ENCODE data around the gene TOP1. TPM values are rescaled to one million over a fixed set of nuclear protein-coding genes. Genes with fewer than 3 reads are reported as not detected.

Gene TOP1
- total and polyA plus RNA-seq, 2 of the 4 experiments (the other 2 are of a cell fraction) = 14.0 to 21.5 TPM

DNA sequence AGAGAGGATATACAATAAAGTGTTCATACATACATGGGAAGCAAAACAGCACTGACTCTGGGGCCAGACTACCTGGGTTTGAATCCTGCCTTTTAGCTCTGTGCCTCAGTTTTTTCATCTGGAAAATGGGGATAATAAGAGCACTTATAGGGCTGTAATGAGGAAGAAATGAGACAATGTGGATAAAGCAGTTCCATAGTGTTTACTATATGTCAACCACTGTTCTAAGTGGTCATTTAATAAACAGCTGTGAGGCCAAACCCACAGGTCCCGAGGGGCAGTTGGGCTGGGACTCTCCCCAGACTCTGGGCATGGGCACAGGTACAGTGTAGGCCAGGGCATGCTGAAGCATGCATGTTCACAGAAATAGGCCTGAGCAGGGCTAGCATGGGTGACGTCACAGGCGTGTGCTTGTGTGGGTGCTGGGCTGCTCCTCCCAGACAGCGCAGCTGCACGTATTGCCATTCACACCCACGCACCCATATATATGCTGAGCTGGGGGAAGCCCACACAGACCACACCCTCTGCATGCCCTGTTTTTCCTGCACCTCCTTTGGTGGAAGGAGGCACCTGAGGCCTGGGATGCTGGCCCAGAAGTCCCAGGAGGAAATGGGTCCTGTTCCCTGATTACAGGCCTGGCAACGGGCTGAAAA, 105.2 kb downstream of the TOP1 start:
- Histone ChIP-seq H4K8ac (ENCODE audit: low read depth in 2 of 2, low read length in 2 of 2) (no peak overlapping the region), H3K4ac (ENCODE audit: low read depth, low read length) (no peak overlapping the region), H2BK20ac (ENCODE audit: low read depth, low read length) (no peak overlapping the region), H3K27ac (ENCODE audit: insufficient read depth, low read length) (no peak overlapping the region), H3K14ac (replicated peaks; ENCODE audit: low read depth, low read length) (no peak overlapping the region), H4K5ac (ENCODE audit: low read depth, low read length) (no peak overlapping the region), H2BK120ac (ENCODE audit: low read depth, low read length) (no peak overlapping the region), H2BK5ac (ENCODE audit: low read depth, low read length, poor library complexity, severe bottlenecking) (no peak overlapping the region), H3K56ac (ENCODE audit: extremely low read depth, insufficient read depth, low read length) (no peak overlapping the region), H3K9me1 (ENCODE audit: insufficient read depth, low read length) (peaks cover 6% of the 10 kb centered on the region; the same call in 1 of the 2 replicates), H3K4me1 (ENCODE audit: control insufficient read depth, insufficient read depth, low read length) (peaks cover 4% of the 10 kb centered on the region), H2AK9ac (replicated peaks; ENCODE audit: low read depth, low read length, poor library complexity) (no peak overlapping the region), H2AFZ (replicated peaks; ENCODE audit: low read length, poor library complexity) (no peak overlapping the region), H3K9ac (ENCODE audit: low read depth, low read length) (no peak overlapping the region), H3K18ac (ENCODE audit: low read depth, low read length) (no peak overlapping the region), H3K36me3 (ENCODE audit: control insufficient read depth, insufficient read depth, low read length) (no peaks in the 10 kb centered on the region; the same call in 1 of the 2 replicates), H3K23ac (ENCODE audit: low read depth, low read length) (no peak overlapping the region), H4K91ac (ENCODE audit: insufficient read depth, low read depth, low read length) (no peak overlapping the region), H3K27me3 (ENCODE audit: control insufficient read depth, insufficient read depth, low read length) (no peaks in the 10 kb centered on the region), H4K20me1 (ENCODE audit: insufficient read depth, low read length) (peaks cover 5% of the 10 kb centered on the region), H3K9me3 (ENCODE audit: control insufficient read depth, insufficient read depth, low read length) (no peaks in the 10 kb centered on the region), H3K4me3 (ENCODE audit: insufficient read depth, low read depth, low read length) (no peak overlapping the region), H3K79me1 (ENCODE audit: low read depth in 1 of 2, low read length in 2 of 2) (peaks cover 3 to 11% of the 10 kb centered on the region in 2 experiments; a peak in 2 of 4 replicates), H3K4me2 (ENCODE audit: low read depth, low read length) (no peak overlapping the region), H2BK15ac (ENCODE audit: low read depth, low read length) (no peak overlapping the region), H2AK5ac (ENCODE audit: low read depth, low read length) (no peak overlapping the region)
- no peak for ATAC-seq (ENCODE audit: low read depth)
- BruUV-seq (replicated peaks) = no TSS peak
- ChIA-PET POLR2A (ENCODE audit: unreplicated experiment) (no interaction called here), CTCF (interaction anchor here (1.3 to 2.0 kb wide), 3 partner anchors 10 to 206 kb away, joined by 3 to 9 read pairs (median 3); partner anchors contain the start of gene LPIN3)
- in situ Hi-C loops (cut with MboI; ENCODE audit: low sequenced_read_pairs) (no loop called here), intact Hi-C loops (cut with micrococcal nuclease) (no loop called here), dilution Hi-C loops (cut with HindIII; ENCODE audit: low sequenced_read_pairs, unreplicated experiment) (no loop called here)
- 80% methylated on average over 1 of the region's 7 CpGs; no CpG with 5 or more reads in 1 of the 2 experiments for WGBS, 2 experiments (ENCODE audit: extremely low coverage in 2 of 2, insufficient read length in 1 of 2)
- DNase-seq = peak; percentile 18
- no peak for TF ChIP-seq SMC3 (IDR thresholded peaks at IDR 0.05; ENCODE audit: low read depth, low read length)
- TF ChIP-seq, protein P1, sequence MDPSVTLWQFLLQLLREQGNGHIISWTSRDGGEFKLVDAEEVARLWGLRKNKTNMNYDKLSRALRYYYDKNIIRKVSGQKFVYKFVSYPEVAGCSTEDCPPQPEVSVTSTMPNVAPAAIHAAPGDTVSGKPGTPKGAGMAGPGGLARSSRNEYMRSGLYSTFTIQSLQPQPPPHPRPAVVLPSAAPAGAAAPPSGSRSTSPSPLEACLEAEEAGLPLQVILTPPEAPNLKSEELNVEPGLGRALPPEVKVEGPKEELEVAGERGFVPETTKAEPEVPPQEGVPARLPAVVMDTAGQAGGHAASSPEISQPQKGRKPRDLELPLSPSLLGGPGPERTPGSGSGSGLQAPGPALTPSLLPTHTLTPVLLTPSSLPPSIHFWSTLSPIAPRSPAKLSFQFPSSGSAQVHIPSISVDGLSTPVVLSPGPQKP (IDR thresholded peaks at IDR 0.05; ENCODE audit: borderline replicate concordance, low read depth, low read length) = no peak
- no peak for TF ChIP-seq POLR2A (IDR thresholded peaks at IDR 0.05; ENCODE audit: low read depth, low read length)
- TF ChIP-seq MAZ (IDR thresholded peaks at IDR 0.05; ENCODE audit: borderline replicate concordance, low read depth, low read length) = no peak
- no peak for TF ChIP-seq FOS (IDR thresholded peaks at IDR 0.05; ENCODE audit: low read depth, low read length)
- TF ChIP-seq MXI1 (IDR thresholded peaks at IDR 0.05; ENCODE audit: borderline replicate concordance, low read depth, low read length) = no peak
- TF ChIP-seq, protein P2, sequence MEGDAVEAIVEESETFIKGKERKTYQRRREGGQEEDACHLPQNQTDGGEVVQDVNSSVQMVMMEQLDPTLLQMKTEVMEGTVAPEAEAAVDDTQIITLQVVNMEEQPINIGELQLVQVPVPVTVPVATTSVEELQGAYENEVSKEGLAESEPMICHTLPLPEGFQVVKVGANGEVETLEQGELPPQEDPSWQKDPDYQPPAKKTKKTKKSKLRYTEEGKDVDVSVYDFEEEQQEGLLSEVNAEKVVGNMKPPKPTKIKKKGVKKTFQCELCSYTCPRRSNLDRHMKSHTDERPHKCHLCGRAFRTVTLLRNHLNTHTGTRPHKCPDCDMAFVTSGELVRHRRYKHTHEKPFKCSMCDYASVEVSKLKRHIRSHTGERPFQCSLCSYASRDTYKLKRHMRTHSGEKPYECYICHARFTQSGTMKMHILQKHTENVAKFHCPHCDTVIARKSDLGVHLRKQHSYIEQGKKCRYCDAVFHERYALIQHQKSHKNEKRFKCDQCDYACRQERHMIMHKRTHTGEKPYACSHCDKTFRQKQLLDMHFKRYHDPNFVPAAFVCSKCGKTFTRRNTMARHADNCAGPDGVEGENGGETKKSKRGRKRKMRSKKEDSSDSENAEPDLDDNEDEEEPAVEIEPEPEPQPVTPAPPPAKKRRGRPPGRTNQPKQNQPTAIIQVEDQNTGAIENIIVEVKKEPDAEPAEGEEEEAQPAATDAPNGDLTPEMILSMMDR (conservative IDR thresholded peaks at IDR 0.05; ENCODE audit: low read depth, low read length) = no peak
- TF ChIP-seq CHD1 (IDR thresholded peaks at IDR 0.05; ENCODE audit: low read depth, low read length) = no peak
- TF ChIP-seq RCOR1 (IDR thresholded peaks at IDR 0.05; ENCODE audit: insufficient replicate concordance, low read length) = no peak
- TF ChIP-seq, protein P3, sequence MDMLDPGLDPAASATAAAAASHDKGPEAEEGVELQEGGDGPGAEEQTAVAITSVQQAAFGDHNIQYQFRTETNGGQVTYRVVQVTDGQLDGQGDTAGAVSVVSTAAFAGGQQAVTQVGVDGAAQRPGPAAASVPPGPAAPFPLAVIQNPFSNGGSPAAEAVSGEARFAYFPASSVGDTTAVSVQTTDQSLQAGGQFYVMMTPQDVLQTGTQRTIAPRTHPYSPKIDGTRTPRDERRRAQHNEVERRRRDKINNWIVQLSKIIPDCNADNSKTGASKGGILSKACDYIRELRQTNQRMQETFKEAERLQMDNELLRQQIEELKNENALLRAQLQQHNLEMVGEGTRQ (IDR thresholded peaks at IDR 0.05; ENCODE audit: low read depth, low read length) = no peak
- no peak for TF ChIP-seq RAD21 (IDR thresholded peaks at IDR 0.05; ENCODE audit: low read length)
- no peak for TF ChIP-seq BHLHE40 (IDR thresholded peaks at IDR 0.05; ENCODE audit: low read depth, low read length)
- no peak for TF ChIP-seq CEBPB (IDR thresholded peaks at IDR 0.05; ENCODE audit: low read depth, low read length)
- no peak for TF ChIP-seq NFE2L2 (IDR thresholded peaks at IDR 0.05; ENCODE audit: low read depth, low read length)
- TF ChIP-seq MAFK (IDR thresholded peaks at IDR 0.05; ENCODE audit: low read depth, low read length) = no peak
- no peak for TF ChIP-seq RFX5 (IDR thresholded peaks at IDR 0.05; ENCODE audit: low read depth, low read length)
